ENCODE measurements around the gene DPYSL5. TPM values are rescaled to one million over a fixed set of nuclear protein-coding genes. Genes with fewer than 3 reads are reported as not detected.

DPYSL5 gene
- polyA plus RNA-seq, 3 donors from 2014 or later = not detected

DNA sequence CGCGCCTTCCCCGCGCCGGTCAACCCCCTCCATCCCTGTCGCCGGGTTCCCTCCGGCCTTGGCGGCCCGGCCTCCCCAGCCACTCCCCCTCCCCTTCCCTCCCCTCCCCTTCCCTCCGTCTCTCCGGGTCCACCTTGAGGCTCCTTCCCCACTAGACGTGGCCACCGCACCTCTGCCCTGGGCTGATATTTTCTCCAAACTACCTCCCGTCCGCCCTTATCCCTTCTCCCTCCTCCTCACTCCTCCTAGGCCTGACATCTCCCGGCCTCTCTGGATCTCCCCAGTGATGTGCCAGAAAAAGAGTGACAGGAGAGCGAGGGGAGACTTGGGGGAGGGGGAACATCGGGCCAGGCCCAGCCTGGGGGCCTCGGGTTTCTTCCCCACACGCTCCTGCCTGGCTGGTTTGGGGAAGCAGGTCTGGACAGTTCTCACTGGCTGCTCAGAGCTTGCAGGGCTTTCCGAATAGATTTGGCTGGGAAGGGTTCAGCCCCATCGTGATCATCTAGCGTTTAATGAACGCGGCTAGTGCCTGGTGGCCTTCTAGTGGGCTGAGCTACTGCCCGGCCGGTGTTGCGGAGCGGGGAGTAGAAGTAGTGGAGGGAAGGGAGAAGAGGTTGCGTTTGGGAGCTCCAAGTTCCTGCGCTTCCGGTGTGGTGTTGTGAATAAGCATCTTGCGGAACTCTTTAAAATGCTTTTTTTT lies 123.1 kb downstream of the DPYSL5 start:
- peak; percentile 3 to 10 (median 7) for DNase-seq

GRCh38 chr2:26971911-26972786 lies 124.2 kb downstream of the DPYSL5 start:
- Mint-ChIP-seq H3K27ac (peak overlapping the region in 4 of 6 donors; percentile 60 to 93 (median 88)), H3K4me3 (peak overlapping the region; percentile 81 to 87 (median 86)), H3K9me3 (no peaks in the 10 kb centered on the region), H3K4me1 (peaks cover 20 to 24% of the 10 kb centered on the region in 2 donors), H3K27me3 (ENCODE audit: low read depth in 3 of 3) (peaks cover 15 to 27% (median 18%) of the 10 kb centered on the region in 3 donors), H3K36me3 (peaks cover 0 to 5% (median 0%) of the 10 kb centered on the region in 3 donors)
- DNase-seq = no peak

More for the DNA sequence above, 123.1 kb downstream of the DPYSL5 start:
- Mint-ChIP-seq H3K4me1 (peaks cover 20 to 24% of the 10 kb centered on the region in 2 donors), H3K9me3 (no peaks in the 10 kb centered on the region), H3K36me3 (peaks cover 0 to 5% (median 0%) of the 10 kb centered on the region in 3 donors), H3K27ac (peak overlapping the region in 5 of 6 donors; percentile 60 to 93 (median 86)), H3K4me3 (peak overlapping the region; percentile 81 to 87 (median 86)), H3K27me3 (ENCODE audit: low read depth in 3 of 3) (peaks cover 15 to 28% (median 18%) of the 10 kb centered on the region in 3 donors)

GRCh38 chr2:26974352-26974751 lies 126.4 kb downstream of the DPYSL5 start:
- Mint-ChIP-seq H3K36me3 (peaks cover 0 to 2% (median 0%) of the 10 kb centered on the region in 3 donors), H3K27me3 (ENCODE audit: low read depth in 3 of 3) (peaks cover 8 to 13% (median 10%) of the 10 kb centered on the region in 3 donors), H3K9me3 (no peaks in the 10 kb centered on the region), H3K4me1 (peaks cover 16 to 19% of the 10 kb centered on the region in 2 donors), H3K27ac (peak overlapping the region in 1 of 6 donors; percentile 23), H3K4me3 (no peak overlapping the region)
- no peak for DNase-seq

DNA sequence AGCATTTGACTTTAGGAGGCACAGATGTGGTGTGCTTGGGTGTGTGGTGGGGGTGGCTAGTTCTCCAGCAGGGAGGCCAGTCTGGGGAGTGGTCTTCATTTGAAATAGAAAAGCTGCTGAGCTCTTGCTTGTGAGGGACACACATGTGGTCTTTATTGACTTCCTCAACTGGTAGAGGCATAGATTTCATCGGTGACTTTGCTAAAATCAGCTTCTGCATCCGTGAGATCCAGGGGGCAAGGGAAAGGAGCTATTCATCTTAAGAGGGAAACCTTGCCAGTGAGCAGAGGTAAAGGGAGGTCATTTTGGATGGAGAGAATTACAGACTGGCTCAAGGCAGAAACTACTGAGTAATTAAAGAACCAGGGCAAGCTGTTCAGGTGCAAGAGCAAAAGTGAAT lies 127.2 kb downstream of the DPYSL5 start:
- Mint-ChIP-seq H3K27ac (peak overlapping the region in 1 of 6 donors; percentile 8), H3K36me3 (no peaks in the 10 kb centered on the region), H3K4me3 (no peak overlapping the region), H3K27me3 (ENCODE audit: low read depth in 3 of 3) (peaks cover 7 to 10% (median 10%) of the 10 kb centered on the region in 3 donors), H3K9me3 (no peaks in the 10 kb centered on the region), H3K4me1 (peaks cover 9 to 12% of the 10 kb centered on the region in 2 donors)
- no peak for DNase-seq

DNA sequence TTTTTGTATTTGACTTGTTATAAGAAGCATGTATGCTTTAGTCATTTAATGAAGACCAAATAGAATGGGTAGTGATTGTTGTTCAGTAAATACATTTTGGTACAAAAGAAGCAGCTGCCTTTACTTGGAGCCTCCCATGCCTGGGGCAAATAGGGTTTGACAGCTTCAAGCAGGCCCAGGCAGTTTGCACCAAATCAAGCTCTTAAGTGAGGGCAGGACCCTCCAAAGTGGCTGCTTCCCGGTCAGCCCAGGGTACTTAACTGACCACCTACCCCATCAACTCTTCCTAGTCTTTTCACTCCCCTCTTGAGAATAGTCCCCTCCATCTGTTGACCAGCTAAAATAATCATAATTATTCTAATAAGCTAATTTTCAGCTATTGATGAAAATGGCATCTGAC lies 127.7 kb downstream of the DPYSL5 start:
- DNase-seq = no peak
- Mint-ChIP-seq H3K4me3 (no peak overlapping the region), H3K27ac (no peak overlapping the region), H3K36me3 (no peaks in the 10 kb centered on the region), H3K27me3 (ENCODE audit: low read depth in 3 of 3) (peaks cover 4 to 7% (median 7%) of the 10 kb centered on the region in 3 donors), H3K4me1 (peaks cover 9% of the 10 kb centered on the region in 2 donors), H3K9me3 (no peaks in the 10 kb centered on the region)

- no peak overlapping the region for H3K27ac Mint-ChIP-seq
- DNase-seq = no peak
- no peak overlapping the region for H3K4me3 Mint-ChIP-seq
- H3K4me1 Mint-ChIP-seq = peaks cover 6% of the 10 kb centered on the region in 2 donors
- H3K27me3 Mint-ChIP-seq (ENCODE audit: low read depth in 3 of 3) = peaks cover 3 to 6% (median 4%) of the 10 kb centered on the region in 3 donors
- no peaks in the 10 kb centered on the region for H3K36me3 Mint-ChIP-seq
- H3K9me3 Mint-ChIP-seq = no peaks in the 10 kb centered on the region
Observed at GRCh38 chr2:26976237-26976636, 128.3 kb downstream of the DPYSL5 start.

DNA sequence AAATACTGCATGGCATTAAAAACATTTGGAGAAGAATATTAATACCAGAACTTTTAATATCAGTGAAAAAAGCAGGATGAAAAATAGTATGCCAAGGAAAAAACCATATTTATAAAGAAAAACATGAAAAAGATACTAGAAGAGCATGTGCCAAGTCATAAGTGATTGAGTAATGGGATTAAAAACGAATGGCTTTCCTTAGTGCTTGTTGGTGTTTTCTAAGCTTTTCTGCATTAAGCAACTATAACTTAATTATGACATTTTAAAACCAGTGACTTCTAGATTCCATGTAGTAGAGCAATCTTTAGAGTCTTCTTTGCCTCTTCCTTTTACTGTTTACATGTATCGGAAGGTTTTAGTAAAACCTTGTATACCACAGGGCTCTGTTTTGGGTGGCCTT lies 129.1 kb downstream of the DPYSL5 start:
- H3K4me1 Mint-ChIP-seq = no peaks in the 10 kb centered on the region
- no peak overlapping the region for H3K27ac Mint-ChIP-seq
- H3K27me3 Mint-ChIP-seq (ENCODE audit: low read depth in 3 of 3) = peaks cover 0 to 5% (median 2%) of the 10 kb centered on the region in 3 donors
- H3K9me3 Mint-ChIP-seq = no peaks in the 10 kb centered on the region
- no peak for DNase-seq
- H3K36me3 Mint-ChIP-seq = no peaks in the 10 kb centered on the region
- no peak overlapping the region for H3K4me3 Mint-ChIP-seq

- no peaks in the 10 kb centered on the region for H3K9me3 Mint-ChIP-seq
- peak overlapping the region in 1 of 6 donors; percentile 65 for H3K27ac Mint-ChIP-seq
- no peak for DNase-seq
- no peaks in the 10 kb centered on the region for H3K4me1 Mint-ChIP-seq
- no peak overlapping the region for H3K4me3 Mint-ChIP-seq
- H3K36me3 Mint-ChIP-seq = no peaks in the 10 kb centered on the region
- peaks cover 0 to 5% (median 2%) of the 10 kb centered on the region in 3 donors for H3K27me3 Mint-ChIP-seq (ENCODE audit: low read depth in 3 of 3)
Observed at GRCh38 chr2:26978061-26978596, 130.2 kb downstream of the DPYSL5 start.

DNA sequence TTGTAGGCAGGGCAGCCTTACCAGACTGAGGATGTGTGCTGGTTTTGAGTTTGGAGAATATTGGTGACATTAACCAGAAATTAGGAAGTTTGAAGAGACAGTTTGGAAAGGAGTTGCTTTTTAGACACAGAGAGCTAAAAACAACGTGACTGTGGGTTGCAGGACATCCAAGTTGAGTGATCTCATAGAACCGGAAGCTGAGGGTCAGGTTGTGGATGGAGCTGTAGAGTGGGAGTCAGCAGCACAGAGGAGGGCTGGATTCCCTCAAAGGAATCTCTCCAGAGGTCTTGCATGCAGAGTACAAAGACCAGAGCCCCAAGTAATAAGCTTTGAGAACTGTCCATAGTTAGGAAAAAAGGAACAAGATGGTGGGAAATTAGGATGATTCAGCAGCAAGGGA lies 131.8 kb downstream of the DPYSL5 start:
- H3K9me3 Mint-ChIP-seq = no peaks in the 10 kb centered on the region

GRCh38 chr2:26980971-26981370 lies 133.0 kb downstream of the DPYSL5 start:
- Mint-ChIP-seq H3K9me3 (no peaks in the 10 kb centered on the region), H3K27ac (no peak overlapping the region), H3K4me3 (no peak overlapping the region), H3K27me3 (ENCODE audit: low read depth in 3 of 3) (peaks cover 0 to 5% (median 0%) of the 10 kb centered on the region in 3 donors), H3K36me3 (no peaks in the 10 kb centered on the region), H3K4me1 (no peaks in the 10 kb centered on the region)
- no peak for DNase-seq

More for the DNA sequence above, 131.8 kb downstream of the DPYSL5 start:
- Mint-ChIP-seq H3K27me3 (ENCODE audit: low read depth in 3 of 3) (peaks cover 0 to 5% (median 2%) of the 10 kb centered on the region in 3 donors), H3K36me3 (no peaks in the 10 kb centered on the region), H3K4me3 (no peak overlapping the region), H3K27ac (no peak overlapping the region), H3K4me1 (no peaks in the 10 kb centered on the region)
- no peak for DNase-seq

DNA sequence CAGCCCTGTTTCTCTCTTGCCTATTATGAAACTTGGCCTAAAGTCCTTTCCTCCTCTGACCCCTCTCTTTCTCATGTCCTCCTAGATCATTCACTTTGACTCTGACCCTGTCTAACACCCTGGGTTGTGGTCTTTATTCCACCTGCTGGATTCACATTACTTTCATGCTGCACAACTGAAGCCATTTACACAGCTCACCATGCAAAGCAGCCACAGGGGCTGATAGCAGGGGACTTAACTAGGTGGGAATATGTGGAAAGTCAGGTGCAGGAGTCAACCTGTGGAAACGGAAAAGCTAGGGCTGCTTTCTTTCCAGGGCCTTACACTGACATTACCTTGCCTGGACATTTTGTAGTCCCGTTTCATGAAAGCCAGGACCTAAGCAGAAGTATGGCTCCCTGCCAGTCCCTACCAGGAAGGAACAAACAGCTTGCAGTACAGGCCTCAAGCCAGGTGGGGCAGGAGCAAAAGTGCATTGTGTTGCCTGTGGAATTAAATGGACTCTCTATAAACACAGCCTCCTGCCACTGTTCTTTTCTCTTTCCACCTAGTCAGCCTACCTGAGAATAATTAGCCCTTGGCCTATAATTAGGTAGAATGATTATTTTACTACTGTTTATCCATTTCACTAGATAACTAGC lies 134.3 kb downstream of the DPYSL5 start:
- no peak overlapping the region for H3K4me3 Mint-ChIP-seq
- H3K36me3 Mint-ChIP-seq = no peaks in the 10 kb centered on the region
- peaks cover 0 to 2% (median 0%) of the 10 kb centered on the region in 3 donors for H3K27me3 Mint-ChIP-seq (ENCODE audit: low read depth in 3 of 3)
- H3K27ac Mint-ChIP-seq = no peak overlapping the region
- H3K9me3 Mint-ChIP-seq = no peaks in the 10 kb centered on the region
- no peak for DNase-seq
- H3K4me1 Mint-ChIP-seq = no peaks in the 10 kb centered on the region

- Mint-ChIP-seq H3K9me3 (no peaks in the 10 kb centered on the region), H3K27ac (no peak overlapping the region)
Observed at GRCh38 chr2:26983746-26984145, 135.8 kb downstream of the DPYSL5 start.

GRCh38 chr2:26985807-26986206 lies 137.9 kb downstream of the DPYSL5 start:
- DNase-seq = no peak
- no peak overlapping the region for H3K27ac Mint-ChIP-seq
- H3K9me3 Mint-ChIP-seq = no peaks in the 10 kb centered on the region
- no peaks in the 10 kb centered on the region for H3K4me1 Mint-ChIP-seq
- no peaks in the 10 kb centered on the region for H3K27me3 Mint-ChIP-seq (ENCODE audit: low read depth in 3 of 3)
- no peak overlapping the region for H3K4me3 Mint-ChIP-seq
- H3K36me3 Mint-ChIP-seq = no peaks in the 10 kb centered on the region

More at GRCh38 chr2:26983746-26984145, 135.8 kb downstream of the DPYSL5 start:
- H3K27me3 Mint-ChIP-seq (ENCODE audit: low read depth in 3 of 3) = peaks cover 0 to 2% (median 0%) of the 10 kb centered on the region in 3 donors
- no peak overlapping the region for H3K4me3 Mint-ChIP-seq
- DNase-seq = no peak
- H3K36me3 Mint-ChIP-seq = no peaks in the 10 kb centered on the region
- H3K4me1 Mint-ChIP-seq = no peaks in the 10 kb centered on the region
